Activated B cell treated with CpG ODN at 0.5 μM for 24 hours (primary cell): ENCODE measurements around the gene PCDHGC3. TPM values are rescaled to one million over a fixed set of nuclear protein-coding genes. Genes with fewer than 3 reads are reported as not detected.

Experiments
- ATAC-seq: fragments of 200-7000 bp; cut with Tn5 transposase; one replicate; pipeline ENCODE4 v1.10.0; 2021; ENCODE audit warnings: low read depth, mild to moderate bottlenecking, moderate library complexity
- CTCF ChIA-PET: fragments of 350-600 bp; sonication (Branson Sonifier 250); formaldehyde crosslinking; loops from one replicate; lab custom pipeline; 2021; ENCODE audit warnings: antibody characterized with exemption; lab: Charles Lee
- POLR2A ChIA-PET: fragments of 350-600 bp; sonication (Branson Sonifier 250); formaldehyde crosslinking; loops from one replicate; lab custom pipeline; 2021; ENCODE audit warnings: antibody characterized with exemption; lab: Charles Lee
- DNase-seq: peaks from one replicate; pipeline ENCODE4 v3.0.0; 2022
- H3K27ac Mint-ChIP-seq: one replicate; pipeline ENCODE4 v1.8.0; 2020; ENCODE audit warnings: mixed read lengths
- H3K27me3 Mint-ChIP-seq: one replicate; pipeline ENCODE4 v1.8.0; 2021; ENCODE audit warnings: mixed read lengths
- H3K36me3 Mint-ChIP-seq: one replicate; pipeline ENCODE4 v1.8.0; 2021; ENCODE audit warnings: low read depth, mixed read lengths
- H3K4me1 Mint-ChIP-seq: one replicate; pipeline ENCODE4 v1.8.0; 2021; ENCODE audit warnings: mixed read lengths
- H3K4me3 Mint-ChIP-seq: one replicate; pipeline ENCODE4 v1.8.0; 2020; ENCODE audit warnings: mild to moderate bottlenecking, mixed read lengths
- H3K9me3 Mint-ChIP-seq: one replicate; pipeline ENCODE4 v1.8.0; 2020; ENCODE audit warnings: mixed read lengths
- intact Hi-C: fragments of 100-400 bp; cut with micrococcal nuclease; formaldehyde crosslinking; loops from one replicate; pipeline ENCODE4 v1.15.1; 2024
- total RNA-seq: library from RNA; stranded (reverse); gene quantifications from 2 replicates; pipeline ENCODE4 v1.2.3, GENCODE V29; 2022
- TF ChIP-seq, protein P1 (sequence below): fragments of 200-600 bp; IDR thresholded peaks from one replicate; pipeline ENCODE4 v1.8.0; 2022; ENCODE audit warnings: antibody characterized with exemption, mild to moderate bottlenecking

Gene PCDHGC3
- total RNA-seq, 1 donor from 2014 or later = 3.3 TPM

DNA sequence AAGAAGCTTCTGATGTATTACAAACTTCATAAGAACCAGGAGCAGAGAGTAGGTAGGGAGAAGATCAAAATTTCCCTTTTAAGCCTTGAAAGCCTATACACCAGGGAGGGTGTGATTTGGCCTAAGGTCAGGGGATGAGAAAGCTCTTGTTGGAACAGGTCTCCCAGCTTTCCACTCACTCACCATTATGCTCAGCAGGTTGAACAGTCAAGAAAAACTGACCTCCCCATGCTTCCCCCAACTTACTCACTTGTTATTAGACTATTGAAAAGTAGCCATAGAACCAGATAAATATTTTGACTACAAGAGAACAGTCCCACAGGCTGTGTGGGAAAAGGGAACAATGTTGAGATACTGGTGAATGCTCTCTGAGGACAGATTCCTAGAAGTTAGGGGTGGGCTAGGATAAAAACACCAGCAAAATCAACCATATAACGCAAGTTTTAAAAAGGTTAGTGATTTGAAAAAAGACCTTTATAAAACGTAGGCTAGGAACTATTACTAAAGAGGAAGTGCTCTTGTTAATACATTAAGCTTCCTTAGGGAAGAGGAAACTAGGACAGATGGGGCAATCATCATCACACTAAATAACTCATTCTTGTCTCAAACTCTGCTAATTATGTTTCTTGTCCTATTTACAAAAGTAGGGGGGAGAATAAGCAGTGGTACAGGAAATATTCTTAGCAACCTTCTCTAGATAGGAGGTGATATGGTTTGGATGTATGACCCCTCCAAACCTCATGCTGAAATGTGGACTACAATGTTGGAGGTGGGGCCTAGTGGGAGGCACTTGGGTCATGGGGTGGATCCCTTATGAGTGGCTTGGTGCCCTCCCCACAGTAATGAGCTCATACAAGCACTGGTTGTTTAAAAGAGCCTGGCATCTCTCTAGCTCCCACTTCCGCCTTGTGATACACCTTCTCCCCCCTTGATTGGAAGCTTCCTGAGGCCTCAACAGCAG, 44.1 kb downstream of the PCDHGC3 start:
- DNase-seq (no peak), ATAC-seq (no peak)
- Mint-ChIP-seq H3K4me3 (no peak overlapping the region), H3K9me3 (no peaks in the 10 kb centered on the region), H3K4me1 (peaks cover 32% of the 10 kb centered on the region), H3K27ac (no peak overlapping the region), H3K27me3 (no peaks in the 10 kb centered on the region), H3K36me3 (peaks cover 84% of the 10 kb centered on the region)
- TF ChIP-seq, protein P1, sequence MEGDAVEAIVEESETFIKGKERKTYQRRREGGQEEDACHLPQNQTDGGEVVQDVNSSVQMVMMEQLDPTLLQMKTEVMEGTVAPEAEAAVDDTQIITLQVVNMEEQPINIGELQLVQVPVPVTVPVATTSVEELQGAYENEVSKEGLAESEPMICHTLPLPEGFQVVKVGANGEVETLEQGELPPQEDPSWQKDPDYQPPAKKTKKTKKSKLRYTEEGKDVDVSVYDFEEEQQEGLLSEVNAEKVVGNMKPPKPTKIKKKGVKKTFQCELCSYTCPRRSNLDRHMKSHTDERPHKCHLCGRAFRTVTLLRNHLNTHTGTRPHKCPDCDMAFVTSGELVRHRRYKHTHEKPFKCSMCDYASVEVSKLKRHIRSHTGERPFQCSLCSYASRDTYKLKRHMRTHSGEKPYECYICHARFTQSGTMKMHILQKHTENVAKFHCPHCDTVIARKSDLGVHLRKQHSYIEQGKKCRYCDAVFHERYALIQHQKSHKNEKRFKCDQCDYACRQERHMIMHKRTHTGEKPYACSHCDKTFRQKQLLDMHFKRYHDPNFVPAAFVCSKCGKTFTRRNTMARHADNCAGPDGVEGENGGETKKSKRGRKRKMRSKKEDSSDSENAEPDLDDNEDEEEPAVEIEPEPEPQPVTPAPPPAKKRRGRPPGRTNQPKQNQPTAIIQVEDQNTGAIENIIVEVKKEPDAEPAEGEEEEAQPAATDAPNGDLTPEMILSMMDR = no peak
- CTCF ChIA-PET = interaction anchor here (0.9 kb wide), 1 partner anchor 44 kb away, joined by 3 read pairs; no protein-coding TSS in a partner anchor
- POLR2A ChIA-PET = interaction anchor here (0.6 kb wide), 1 partner anchor 501 kb away, joined by 5 read pairs; no protein-coding TSS in a partner anchor
- intact Hi-C loops = no loop called here

DNA sequence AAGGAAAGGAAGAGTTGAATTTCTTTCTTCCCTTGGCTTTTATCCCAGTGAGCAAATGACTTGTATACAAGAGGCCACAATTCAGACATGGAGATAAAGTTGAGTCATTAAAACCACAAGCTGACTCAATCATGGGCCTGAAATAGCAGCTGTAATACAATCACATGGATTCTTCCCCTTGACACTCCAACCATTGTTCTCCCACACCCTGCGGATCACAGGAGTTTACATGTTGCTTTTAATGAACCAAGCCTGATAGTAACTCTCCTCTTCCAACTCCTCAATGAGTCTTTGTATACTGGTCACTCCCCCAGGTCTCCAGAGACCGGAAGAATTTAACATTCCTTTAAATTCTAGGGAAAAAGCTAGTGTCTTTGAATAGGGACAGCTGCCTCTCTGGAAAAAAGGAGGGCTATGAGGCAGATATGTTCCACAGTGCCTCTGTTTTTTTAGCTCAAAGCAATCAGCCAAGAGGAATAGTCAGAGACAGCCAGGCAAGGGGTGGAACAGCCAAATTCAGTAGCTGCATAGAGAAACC, 45.5 kb downstream of the PCDHGC3 start:
- intact Hi-C loops = no loop called here
- H3K4me1 Mint-ChIP-seq = peaks cover 26% of the 10 kb centered on the region
- H3K27ac Mint-ChIP-seq = no peak overlapping the region
- no peaks in the 10 kb centered on the region for H3K27me3 Mint-ChIP-seq
- no peak for ATAC-seq
- H3K36me3 Mint-ChIP-seq = peaks cover 71% of the 10 kb centered on the region
- H3K9me3 Mint-ChIP-seq = no peaks in the 10 kb centered on the region
- no peak overlapping the region for H3K4me3 Mint-ChIP-seq
- CTCF ChIA-PET = interaction anchor here (0.6 to 6.5 kb wide), 7 partner anchors 7 to 1550 kb away, joined by 3 to 59 read pairs (median 40); partner anchors contain the start of genes PCDHGA11, PCDHGA12 and PCDHGC3
- DNase-seq = no peak
- TF ChIP-seq, protein P1 = no peak
- POLR2A ChIA-PET = no interaction called here

DNA sequence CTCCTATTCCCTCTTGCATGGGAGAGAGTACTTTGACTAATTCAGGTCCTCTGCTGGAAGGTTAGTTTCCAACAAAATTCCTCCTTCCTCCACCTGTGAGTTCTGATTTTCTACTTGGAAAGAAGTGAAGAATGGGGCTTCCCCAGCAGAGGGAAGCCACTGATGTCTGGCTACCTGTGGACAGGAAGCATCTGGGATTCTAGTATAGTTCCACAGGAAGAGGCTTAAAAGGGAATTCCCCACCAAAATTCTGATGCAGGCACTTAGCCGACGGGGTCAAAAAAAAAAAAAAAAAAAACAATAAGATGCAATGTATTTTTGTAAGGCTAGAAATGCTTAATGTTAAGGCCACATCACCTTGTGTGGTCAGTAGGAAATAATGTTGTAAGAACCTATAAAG, 46.5 kb downstream of the PCDHGC3 start:
- POLR2A ChIA-PET = interaction anchor here (0.9 to 1.1 kb wide), 2 partner anchors 13 to 29 kb away, joined by 3 to 4 read pairs; no protein-coding TSS in a partner anchor
- TF ChIP-seq, protein P1 = no peak
- intact Hi-C loops = no loop called here
- peaks cover 62% of the 10 kb centered on the region for H3K36me3 Mint-ChIP-seq
- CTCF ChIA-PET = interaction anchor here (1.2 to 6.5 kb wide), 7 partner anchors 8 to 102 kb away, joined by 3 to 59 read pairs (median 40); partner anchors contain the start of genes PCDHGA11, PCDHGA12 and PCDHGC3
- H3K4me3 Mint-ChIP-seq = no peak overlapping the region
- H3K27me3 Mint-ChIP-seq = no peaks in the 10 kb centered on the region
- H3K27ac Mint-ChIP-seq = peak overlapping the region; percentile 46
- H3K4me1 Mint-ChIP-seq = peaks cover 26% of the 10 kb centered on the region
- no peaks in the 10 kb centered on the region for H3K9me3 Mint-ChIP-seq
- no peak for DNase-seq
- ATAC-seq = no peak

DNA sequence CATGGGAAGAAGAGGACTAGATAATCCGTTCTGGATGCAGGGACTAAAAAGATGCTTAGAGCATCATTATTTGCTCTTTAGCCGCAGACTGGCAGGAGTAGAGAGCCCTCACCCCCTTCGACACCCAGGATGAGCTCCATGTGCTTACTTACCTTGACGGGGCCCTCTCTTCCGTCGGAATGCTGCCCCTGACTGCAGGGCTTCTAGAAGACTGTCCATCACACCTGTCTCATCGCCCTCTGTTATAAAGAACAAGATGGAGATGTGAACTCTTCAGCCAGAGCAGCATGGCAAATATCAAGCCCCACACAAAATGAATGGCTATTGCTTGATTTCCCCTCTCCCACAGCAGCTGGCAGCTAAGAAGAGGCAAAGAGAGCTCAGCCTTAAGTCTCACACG, 48.2 kb downstream of the PCDHGC3 start:
- H3K27ac Mint-ChIP-seq = no peak overlapping the region
- DNase-seq = no peak
- peaks cover 45% of the 10 kb centered on the region for H3K36me3 Mint-ChIP-seq
- ChIA-PET CTCF (interaction anchor here (0.6 to 6.5 kb wide), 18 partner anchors 10 to 210 kb away, joined by 3 to 59 read pairs (median 4); partner anchors contain the start of genes PCDHGA10, PCDHGA11, PCDHGA12 and PCDHGB2), POLR2A (interaction anchor here (1.0 to 1.5 kb wide), 3 partner anchors 16 to 48 kb away, joined by 3 to 4 read pairs (median 3); partner anchors contain the start of gene PCDHGC3)
- H3K27me3 Mint-ChIP-seq = no peaks in the 10 kb centered on the region
- peaks cover 26% of the 10 kb centered on the region for H3K4me1 Mint-ChIP-seq
- ATAC-seq = no peak
- H3K9me3 Mint-ChIP-seq = no peaks in the 10 kb centered on the region
- TF ChIP-seq, protein P1 = no peak
- intact Hi-C loops = loop anchor here (1.0 kb wide), 5 partner anchors 10 to 112 kb away; partner anchors contain the start of genes PCDHGA10, PCDHGA12, PCDHGB7 and PCDHGC3
- H3K4me3 Mint-ChIP-seq = no peak overlapping the region
